ENCODE results near the gene CLCA2.

Gene CLCA2

DNA sequence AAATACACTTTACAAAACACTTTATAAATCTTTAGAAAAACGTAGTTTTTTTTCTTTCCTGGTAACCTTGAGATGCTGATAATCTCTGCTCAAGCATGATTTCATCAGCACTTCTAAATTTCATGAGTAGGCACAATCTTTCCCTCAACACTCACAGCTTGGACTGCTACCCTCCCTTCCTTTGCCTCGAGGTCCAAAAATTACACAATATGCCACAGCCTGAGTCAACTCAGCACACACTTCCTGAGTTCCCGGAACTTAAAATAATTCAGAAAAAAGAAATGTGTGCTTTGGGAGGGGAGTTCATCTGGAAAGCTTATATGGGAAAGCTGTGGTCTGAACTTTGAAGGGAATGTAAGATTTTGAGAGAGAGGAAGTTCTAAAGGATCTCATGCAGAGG lies 5.9 kb downstream of the CLCA2 start:
- DNase-seq (ENCODE audit: extremely low read depth in 1 of 2, low read depth in 1 of 2): no peak

DNA sequence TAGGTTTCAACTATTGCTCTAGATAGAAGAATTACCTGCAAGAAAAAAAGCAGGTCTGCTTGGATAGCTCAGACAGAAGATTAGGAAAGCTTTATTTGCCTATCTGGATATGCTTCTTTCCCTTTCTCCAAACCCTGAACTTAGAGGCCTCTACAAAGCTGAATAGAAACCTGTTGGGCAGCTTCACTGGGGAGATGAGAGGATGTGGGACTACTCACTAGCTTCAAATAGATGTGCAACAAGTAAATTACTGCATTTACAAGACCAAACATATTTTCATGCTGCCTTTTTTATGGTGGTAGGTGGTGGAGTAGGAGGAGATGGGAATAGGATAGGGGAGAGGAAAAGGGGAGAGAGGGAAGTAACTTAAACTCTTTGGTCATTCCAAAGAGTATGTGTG lies 6.4 kb downstream of the CLCA2 start:
- DNase-seq (ENCODE audit: extremely low read depth in 1 of 2, low read depth in 1 of 2): no peak

DNA sequence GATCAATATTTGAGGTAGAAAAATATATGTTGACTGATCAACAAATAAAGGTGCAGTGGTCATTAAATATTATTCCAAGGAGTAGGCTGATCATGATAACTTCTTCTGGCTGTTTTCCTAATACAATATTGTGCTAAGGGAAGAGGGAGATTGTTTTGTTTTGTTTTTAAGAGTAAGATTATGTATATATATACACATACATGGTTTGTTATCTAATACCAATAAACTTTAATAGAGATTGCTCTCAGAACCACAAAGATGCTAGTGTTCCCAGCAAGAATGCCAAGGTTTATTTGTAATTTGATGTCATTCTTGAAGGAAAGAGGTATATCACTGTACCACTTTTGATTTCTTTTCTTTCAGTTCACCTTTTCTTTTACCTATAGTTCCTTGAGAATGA lies 10.1 kb downstream of the CLCA2 start:
- DNase-seq (ENCODE audit: extremely low read depth in 1 of 2, low read depth in 1 of 2): no peak

GRCh38 chr1:86435327-86435726 lies 11.4 kb downstream of the CLCA2 start:
- DNase-seq (ENCODE audit: extremely low read depth in 1 of 2, low read depth in 1 of 2): no peak

GRCh38 chr1:86436041-86436440 lies 12.1 kb downstream of the CLCA2 start:
- no peak for DNase-seq (ENCODE audit: extremely low read depth in 1 of 2, low read depth in 1 of 2)

DNA sequence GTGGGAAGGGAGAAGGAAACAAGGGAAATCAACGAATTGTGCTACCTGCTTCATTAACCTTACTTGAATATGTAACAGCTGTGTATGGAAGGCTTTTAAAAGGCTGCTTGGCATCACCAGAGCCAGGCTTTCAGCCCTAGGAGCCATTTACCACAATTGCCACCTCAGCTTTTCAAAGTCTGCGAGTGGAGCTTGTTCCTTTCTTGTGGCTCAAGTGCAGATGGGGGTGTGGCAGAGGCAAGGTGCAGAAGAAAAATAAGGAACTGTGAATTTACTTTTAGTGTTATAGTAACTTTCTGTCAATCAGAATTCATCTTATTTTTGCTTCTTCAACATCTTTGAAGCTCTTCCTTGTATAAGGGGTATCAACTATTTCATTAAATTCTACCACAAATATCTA lies 17.6 kb downstream of the CLCA2 start:
- DNase-seq (ENCODE audit: extremely low read depth in 1 of 2, low read depth in 1 of 2): no peak

- DNase-seq (ENCODE audit: extremely low read depth in 1 of 2, low read depth in 1 of 2): no peak
Measured at GRCh38 chr1:86441997-86442396, 18.0 kb downstream of the CLCA2 start.

- DNase-seq (ENCODE audit: extremely low read depth in 1 of 2, low read depth in 1 of 2): no peak
Measured at GRCh38 chr1:86445919-86446318, 21.9 kb downstream of the CLCA2 start.

- no peak for DNase-seq (ENCODE audit: extremely low read depth in 1 of 2, low read depth in 1 of 2)
Measured at GRCh38 chr1:86447198-86447790, 23.3 kb downstream of the CLCA2 start.

- DNase-seq (ENCODE audit: extremely low read depth in 1 of 2, low read depth in 1 of 2): no peak
Measured at GRCh38 chr1:86448670-86449069, 24.7 kb downstream of the CLCA2 start.

GRCh38 chr1:86449103-86449502 lies 25.1 kb downstream of the CLCA2 start:
- no peak for DNase-seq (ENCODE audit: extremely low read depth in 1 of 2, low read depth in 1 of 2)

- DNase-seq (ENCODE audit: extremely low read depth in 1 of 2, low read depth in 1 of 2): no peak
Measured at GRCh38 chr1:86450847-86451246, 26.9 kb downstream of the CLCA2 start.

GRCh38 chr1:86453664-86454063 lies 29.7 kb downstream of the CLCA2 start:
- no peak for DNase-seq (ENCODE audit: extremely low read depth in 1 of 2, low read depth in 1 of 2)

- DNase-seq (ENCODE audit: extremely low read depth in 1 of 2, low read depth in 1 of 2): no peak
Measured at GRCh38 chr1:86455073-86455472, 31.1 kb downstream of the CLCA2 start.

DNA sequence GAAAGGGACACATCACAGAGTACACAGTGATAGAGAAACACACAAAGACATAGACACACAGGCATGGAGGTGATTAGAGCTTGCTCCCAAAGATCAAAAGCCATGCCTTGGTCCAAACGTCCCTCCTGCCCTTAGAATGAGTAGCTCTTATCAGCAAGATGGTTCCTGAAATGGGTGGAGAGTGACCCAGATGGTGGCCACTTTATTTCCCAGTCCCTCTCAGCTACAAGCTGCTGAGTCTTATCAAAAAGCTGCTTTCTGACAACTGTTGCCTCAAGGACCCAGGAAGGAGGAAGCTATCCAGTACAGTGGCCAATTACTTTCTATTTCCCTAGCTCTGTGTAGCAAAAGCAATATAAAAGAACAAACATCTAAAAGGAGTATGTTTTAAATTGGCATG lies 37.0 kb downstream of the CLCA2 start:
- DNase-seq (ENCODE audit: extremely low read depth in 1 of 2, low read depth in 1 of 2): no peak

- no peak for DNase-seq (ENCODE audit: extremely low read depth in 1 of 2, low read depth in 1 of 2)
Measured at GRCh38 chr1:86461482-86461881, 37.5 kb downstream of the CLCA2 start.

- no peak for DNase-seq (ENCODE audit: extremely low read depth in 1 of 2, low read depth in 1 of 2)
Measured at GRCh38 chr1:86464819-86465218, 40.8 kb downstream of the CLCA2 start.

GRCh38 chr1:86466109-86466844 lies 42.3 kb downstream of the CLCA2 start:
- no peak for DNase-seq (ENCODE audit: extremely low read depth in 1 of 2, low read depth in 1 of 2)

- no peak for DNase-seq (ENCODE audit: extremely low read depth in 1 of 2, low read depth in 1 of 2)
Measured at GRCh38 chr1:86466986-86467385, 43.0 kb downstream of the CLCA2 start.

DNA sequence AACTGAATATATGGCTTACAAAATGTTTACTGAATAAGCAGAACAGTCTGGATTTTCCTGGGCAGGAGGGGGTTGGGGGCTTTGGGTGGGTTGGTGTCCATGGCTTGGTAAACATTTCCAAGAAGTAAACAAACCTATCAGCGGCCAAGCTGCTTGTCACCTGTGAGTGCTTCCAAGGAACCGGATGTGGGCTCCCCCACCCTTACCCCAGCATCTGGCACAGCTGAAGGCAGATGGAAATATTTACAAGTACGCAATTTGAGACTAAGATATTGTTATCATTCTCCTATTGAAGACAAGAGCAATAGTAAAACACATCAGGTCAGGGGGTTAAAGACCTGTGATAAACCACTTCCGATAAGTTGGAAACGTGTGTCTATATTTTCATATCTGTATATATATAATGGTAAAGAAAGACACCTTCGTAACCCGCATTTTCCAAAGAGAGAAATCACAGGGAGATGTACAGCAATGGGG lies 44.6 kb downstream of the CLCA2 start, which contains the start of gene CLCA1:
Gene CLCA1, plus strand, starts transcription at position 427 of the 477 bp plus-strand sequence. Its CDS starts 45 bp downstream, at position 472.
- DNase-seq (ENCODE audit: extremely low read depth in 1 of 2, low read depth in 1 of 2): no peak

DNA sequence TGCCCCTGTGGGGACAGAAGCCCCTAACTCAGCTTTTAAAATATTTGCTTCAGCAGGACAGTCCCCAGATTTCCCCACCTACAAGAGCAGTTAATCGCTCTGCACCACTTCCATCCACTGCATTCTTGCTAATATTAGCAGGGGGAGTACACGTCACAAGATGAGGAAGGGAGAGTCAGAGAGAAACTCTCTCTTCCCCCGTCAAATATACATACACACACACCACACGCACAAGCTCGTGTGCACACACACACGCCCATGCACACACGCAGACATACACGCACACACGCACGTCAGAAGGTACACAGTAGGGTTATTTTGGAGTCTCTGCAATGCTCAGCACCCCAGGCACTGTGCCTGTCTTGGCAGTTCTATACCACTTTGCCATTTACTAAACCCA lies 46.9 kb downstream of the CLCA2 start:
- no peak for DNase-seq (ENCODE audit: extremely low read depth in 1 of 2, low read depth in 1 of 2)

- no peak for DNase-seq (ENCODE audit: extremely low read depth in 1 of 2, low read depth in 1 of 2)
Measured at GRCh38 chr1:86471291-86471690, 47.3 kb downstream of the CLCA2 start.

- no peak for DNase-seq (ENCODE audit: extremely low read depth in 1 of 2, low read depth in 1 of 2)
Measured at GRCh38 chr1:86472152-86472551, 48.2 kb downstream of the CLCA2 start.
